ENCODE measurements around the gene ECD. TPM values are rescaled to one million over a fixed set of nuclear protein-coding genes. Genes with fewer than 3 reads are reported as not detected.

ECD gene
- total and polyA plus RNA-seq, 2 of the 4 experiments (the other 2 are of a cell fraction) = 22.1 to 32.8 TPM

DNA sequence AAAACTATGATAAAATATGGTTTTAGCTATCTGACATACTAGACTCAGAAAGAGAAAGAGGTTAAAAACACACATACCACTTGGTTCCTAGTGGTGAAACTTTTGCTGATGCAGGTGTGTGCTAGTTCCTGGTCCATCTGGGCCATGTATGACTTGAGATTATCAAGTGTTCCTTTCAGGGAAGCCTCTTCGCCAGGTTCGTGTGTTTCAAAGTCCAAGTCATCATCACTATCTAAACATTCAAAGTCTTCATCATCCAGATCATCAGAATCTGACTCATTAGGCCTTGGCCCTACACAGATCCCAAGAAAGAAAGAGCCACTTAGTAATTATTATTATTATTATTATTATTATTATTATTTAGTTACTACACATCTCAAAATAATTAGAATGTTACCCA lies 31.2 kb downstream of the ECD start:
- Histone ChIP-seq H3K18ac (ENCODE audit: low read depth, low read length) (no peak overlapping the region), H4K91ac (ENCODE audit: insufficient read depth, low read depth, low read length) (no peak overlapping the region), H3K27ac (ENCODE audit: insufficient read depth, low read length) (no peak overlapping the region), H3K36me3 (ENCODE audit: control insufficient read depth, insufficient read depth, low read length) (peaks cover 38% of the 10 kb centered on the region), H3K4me1 (ENCODE audit: control insufficient read depth, insufficient read depth, low read length) (no peaks in the 10 kb centered on the region), H4K5ac (ENCODE audit: low read depth, low read length) (no peak overlapping the region), H2AK5ac (ENCODE audit: low read depth, low read length) (no peak overlapping the region), H3K14ac (replicated peaks; ENCODE audit: low read depth, low read length) (no peak overlapping the region), H4K8ac (ENCODE audit: low read depth in 2 of 2, low read length in 2 of 2) (no peak overlapping the region), H2BK120ac (ENCODE audit: low read depth, low read length) (no peak overlapping the region), H3K4me2 (ENCODE audit: low read depth, low read length) (no peak overlapping the region), H3K79me1 (ENCODE audit: low read depth in 1 of 2, low read length in 2 of 2) (peaks cover 3 to 7% of the 10 kb centered on the region in 2 experiments; a peak in 3 of 4 replicates), H2AK9ac (replicated peaks; ENCODE audit: low read depth, low read length, poor library complexity) (no peak overlapping the region), H3K9me1 (ENCODE audit: insufficient read depth, low read length) (0 out of 2 replicates have a peak, but pooled peaks cover 2% of the 10 kb centered on the region), H2AFZ (replicated peaks; ENCODE audit: low read length, poor library complexity) (no peak overlapping the region), H4K20me1 (ENCODE audit: insufficient read depth, low read length) (no peaks in the 10 kb centered on the region), H3K9ac (ENCODE audit: low read depth, low read length) (no peak overlapping the region), H3K23ac (ENCODE audit: low read depth, low read length) (no peak overlapping the region), H2BK20ac (ENCODE audit: low read depth, low read length) (no peak overlapping the region), H3K4ac (ENCODE audit: low read depth, low read length) (no peak overlapping the region), H2BK5ac (ENCODE audit: low read depth, low read length, poor library complexity, severe bottlenecking) (no peak overlapping the region), H3K4me3 (ENCODE audit: insufficient read depth, low read depth, low read length) (no peak overlapping the region), H3K27me3 (ENCODE audit: control insufficient read depth, insufficient read depth, low read length) (no peaks in the 10 kb centered on the region), H3K9me3 (ENCODE audit: control insufficient read depth, insufficient read depth, low read length) (no peaks in the 10 kb centered on the region), H2BK15ac (ENCODE audit: low read depth, low read length) (no peak overlapping the region), H3K56ac (ENCODE audit: extremely low read depth, insufficient read depth, low read length) (no peak overlapping the region)
- no TSS peak for BruUV-seq (replicated peaks)
- ATAC-seq (ENCODE audit: low read depth) (peak; percentile 35), DNase-seq (peak; percentile 78)
- TF ChIP-seq ELK1 (IDR thresholded peaks at IDR 0.05; ENCODE audit: borderline replicate concordance, low read depth, low read length) (no peak), CHD1 (IDR thresholded peaks at IDR 0.05; ENCODE audit: low read depth, low read length) (no peak), RFX5 (IDR thresholded peaks at IDR 0.05; ENCODE audit: low read depth, low read length) (no peak), RCOR1 (IDR thresholded peaks at IDR 0.05; ENCODE audit: insufficient replicate concordance, low read length) (no peak), MAFK (IDR thresholded peaks at IDR 0.05; ENCODE audit: low read depth, low read length) (no peak), SMC3 (IDR thresholded peaks at IDR 0.05; ENCODE audit: low read depth, low read length) (no peak)
- no CpG with 5 or more reads among the region's 2 CpGs for WGBS, 2 experiments (ENCODE audit: extremely low coverage in 2 of 2, insufficient read length in 1 of 2)
- CTCF ChIA-PET = interaction anchor here (0.7 kb wide), 1 partner anchor 23 kb away, joined by 4 read pairs; no protein-coding TSS in a partner anchor
- in situ Hi-C loops (cut with MboI; ENCODE audit: low sequenced_read_pairs) (no loop called here), intact Hi-C loops (cut with micrococcal nuclease) (no loop called here), dilution Hi-C loops (cut with HindIII; ENCODE audit: low sequenced_read_pairs, unreplicated experiment) (no loop called here)
- POLR2A ChIA-PET (ENCODE audit: unreplicated experiment) = no interaction called here
